ENCODE measurements around the gene TTLL1. TPM values are rescaled to one million over a fixed set of nuclear protein-coding genes. Genes with fewer than 3 reads are reported as not detected.

The TTLL1 gene
- total RNA-seq, 4 donors from 2014 or later = 1.6 to 5.6 (median 4.1) TPM

- TF ChIP-seq CTCF (IDR thresholded peaks at IDR 0.05; ENCODE audit: low read depth) = no peak
Observed at GRCh38 chr22:42994917-42995562, 94.2 kb downstream of the TTLL1 start.

- TF ChIP-seq CTCF (IDR thresholded peaks at IDR 0.05; ENCODE audit: low read depth) = no peak
Observed at GRCh38 chr22:42994276-42994916, 94.8 kb downstream of the TTLL1 start.

- no peak for TF ChIP-seq CTCF (IDR thresholded peaks at IDR 0.05; ENCODE audit: low read depth)
Observed at GRCh38 chr22:42993651-42994275, 95.4 kb downstream of the TTLL1 start.

GRCh38 chr22:42992886-42993479, 96.2 kb downstream of the TTLL1 start:
- TF ChIP-seq CTCF (IDR thresholded peaks at IDR 0.05; ENCODE audit: low read depth) = no peak

- TF ChIP-seq CTCF (IDR thresholded peaks at IDR 0.05; ENCODE audit: low read depth) = no peak
Observed at GRCh38 chr22:42992092-42992491, 97.1 kb downstream of the TTLL1 start.

- TF ChIP-seq CTCF (IDR thresholded peaks at IDR 0.05; ENCODE audit: low read depth) = no peak
Observed at GRCh38 chr22:42991010-42991651, 98.1 kb downstream of the TTLL1 start.
